Astrocyte of the spinal cord (primary cell): Measurements from ENCODE around the gene TEX29.

Experiments used
- DNase-seq: peaks from one replicate; pipeline ENCODE4 v3.0.0; 2011; ENCODE audit warnings: low read depth, low spot score
- H3K4me3 ChIP-seq: 2 replicates; pipeline ENCODE4 v1.5.1; 2011; ENCODE audit warnings: low read depth, mild to moderate bottlenecking, low read length, moderate library complexity
- CTCF ChIP-seq: IDR thresholded peaks from 2 replicates; pipeline ENCODE4 v1.5.1; 2012; ENCODE audit warnings: low read depth, mild to moderate bottlenecking, low read length, inconsistent platforms
- in situ Hi-C: cut with HindIII; loops from 2 replicates; pipeline ENCODE4 v1.10.0; 2017; ENCODE audit warnings: low sequenced_read_pairs

The TEX29 gene

GRCh38 chr13:111319521-111319920 lies 921 bp upstream of the TEX29 start:
- DNase-seq = no peak
- no peak for TF ChIP-seq CTCF
- in situ Hi-C loops = no loop called here
- no peak overlapping the region for H3K4me3 ChIP-seq

- in situ Hi-C loops = no loop called here
- H3K4me3 ChIP-seq = no peak overlapping the region
- DNase-seq = no peak
- TF ChIP-seq CTCF = no peak
Measured at GRCh38 chr13:111322001-111322915, 1.8 kb downstream of the TEX29 start.

GRCh38 chr13:111322916-111323331 lies 2.5 kb downstream of the TEX29 start:
- no peak overlapping the region for H3K4me3 ChIP-seq
- no peak for DNase-seq
- in situ Hi-C loops = no loop called here
- no peak for TF ChIP-seq CTCF

- in situ Hi-C loops = no loop called here
- no peak for DNase-seq
- H3K4me3 ChIP-seq = no peak overlapping the region
- TF ChIP-seq CTCF = no peak
Measured at GRCh38 chr13:111323549-111323948, 3.1 kb downstream of the TEX29 start.

- in situ Hi-C loops = no loop called here
- no peak for TF ChIP-seq CTCF
- H3K4me3 ChIP-seq = no peak overlapping the region
- no peak for DNase-seq
Measured at GRCh38 chr13:111323950-111324651, 3.7 kb downstream of the TEX29 start.

GRCh38 chr13:111324736-111325135 lies 4.3 kb downstream of the TEX29 start:
- no peak overlapping the region for H3K4me3 ChIP-seq
- TF ChIP-seq CTCF = no peak
- in situ Hi-C loops = no loop called here
- no peak for DNase-seq
